ENCODE results near the gene P4HA3.

P4HA3 gene

DNA sequence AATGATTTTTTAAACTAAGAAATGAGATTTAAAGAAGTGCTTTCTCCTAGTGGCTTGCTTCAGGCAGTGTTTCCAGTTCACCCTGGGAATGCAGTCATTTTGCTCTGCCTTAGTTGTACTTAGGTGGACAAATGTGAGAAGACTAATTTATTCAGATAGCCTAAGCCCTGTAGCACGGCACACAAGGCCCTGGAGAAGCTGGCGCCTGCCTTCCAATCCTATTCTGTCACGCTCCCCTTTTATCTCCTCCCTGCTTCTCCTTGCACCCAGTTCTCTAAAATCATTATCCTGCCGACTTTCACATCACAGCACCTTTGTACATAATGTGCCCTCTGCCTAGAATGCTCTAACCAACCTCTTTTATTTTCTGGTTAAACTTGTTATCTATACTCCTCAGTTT is 76.3 kb downstream of the P4HA3 start:
- Histone ChIP-seq H3K27ac (ENCODE audit: low read depth, low read length) (no peak overlapping the region), H4K20me1 (ENCODE audit: low read depth, low read length) (no peaks in the 10 kb centered on the region), H3K4me2 (ENCODE audit: low read depth, low read length, poor library complexity, severe bottlenecking) (no peak overlapping the region), H3K9me2 (replicated peaks; ENCODE audit: insufficient read depth, low read length) (no peaks in the 10 kb centered on the region), H2AFZ (ENCODE audit: low read depth, low read length, severe bottlenecking) (no peak overlapping the region), H3K9ac (ENCODE audit: low read length) (no peak overlapping the region), H3K9me3 (ENCODE audit: insufficient read depth, low read length) (no peaks in the 10 kb centered on the region), H3K27me3 (ENCODE audit: low read length) (no peaks in the 10 kb centered on the region), H3F3A (ENCODE audit: insufficient read depth) (no peaks in the 10 kb centered on the region), H3K36me3 (ENCODE audit: low read length) (peaks cover 30% of the 10 kb centered on the region), H3K79me2 (ENCODE audit: insufficient read depth, low read length) (no peaks in the 10 kb centered on the region), H3K4me3 (ENCODE audit: insufficient read depth, low read length, poor library complexity, severe bottlenecking) (no peak overlapping the region)
- TF ChIP-seq, protein P1, sequence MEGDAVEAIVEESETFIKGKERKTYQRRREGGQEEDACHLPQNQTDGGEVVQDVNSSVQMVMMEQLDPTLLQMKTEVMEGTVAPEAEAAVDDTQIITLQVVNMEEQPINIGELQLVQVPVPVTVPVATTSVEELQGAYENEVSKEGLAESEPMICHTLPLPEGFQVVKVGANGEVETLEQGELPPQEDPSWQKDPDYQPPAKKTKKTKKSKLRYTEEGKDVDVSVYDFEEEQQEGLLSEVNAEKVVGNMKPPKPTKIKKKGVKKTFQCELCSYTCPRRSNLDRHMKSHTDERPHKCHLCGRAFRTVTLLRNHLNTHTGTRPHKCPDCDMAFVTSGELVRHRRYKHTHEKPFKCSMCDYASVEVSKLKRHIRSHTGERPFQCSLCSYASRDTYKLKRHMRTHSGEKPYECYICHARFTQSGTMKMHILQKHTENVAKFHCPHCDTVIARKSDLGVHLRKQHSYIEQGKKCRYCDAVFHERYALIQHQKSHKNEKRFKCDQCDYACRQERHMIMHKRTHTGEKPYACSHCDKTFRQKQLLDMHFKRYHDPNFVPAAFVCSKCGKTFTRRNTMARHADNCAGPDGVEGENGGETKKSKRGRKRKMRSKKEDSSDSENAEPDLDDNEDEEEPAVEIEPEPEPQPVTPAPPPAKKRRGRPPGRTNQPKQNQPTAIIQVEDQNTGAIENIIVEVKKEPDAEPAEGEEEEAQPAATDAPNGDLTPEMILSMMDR (IDR thresholded peaks at IDR 0.05; ENCODE audit: insufficient read depth, low read length, poor library complexity, severe bottlenecking) = no peak
- no peak for TF ChIP-seq EZH2phosphoT487 (conservative IDR thresholded peaks at IDR 0.05; ENCODE audit: low read length)

DNA sequence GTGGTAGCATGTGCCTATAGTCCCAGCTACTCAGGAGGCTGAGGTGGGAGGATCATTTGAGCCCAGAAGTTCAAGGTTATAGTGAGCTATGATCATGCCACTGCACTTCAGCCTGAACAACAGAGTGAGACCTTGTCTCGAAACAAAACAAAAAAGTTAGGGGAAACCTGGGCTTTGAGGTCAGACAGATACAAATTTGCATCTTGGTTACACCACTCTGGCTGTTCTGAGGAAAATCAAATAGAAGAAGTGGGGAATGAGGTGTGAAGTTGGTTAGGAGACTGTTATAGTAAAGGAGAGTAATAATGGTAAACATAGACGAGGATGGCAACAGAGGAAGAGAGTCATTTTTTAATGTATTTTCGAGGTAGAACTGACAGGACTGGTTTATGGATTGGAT is 77.8 kb downstream of the P4HA3 start:
- H3K36me3 ChIP-seq (ENCODE audit: low read length) = peaks cover 25% of the 10 kb centered on the region
- TF ChIP-seq, protein P1 (IDR thresholded peaks at IDR 0.05; ENCODE audit: insufficient read depth, low read length, poor library complexity, severe bottlenecking) = no peak
- TF ChIP-seq EZH2phosphoT487 (conservative IDR thresholded peaks at IDR 0.05; ENCODE audit: low read length) = no peak
- no peak overlapping the region for H3K4me3 ChIP-seq (ENCODE audit: insufficient read depth, low read length, poor library complexity, severe bottlenecking)
- no peak overlapping the region for H3K27ac ChIP-seq (ENCODE audit: low read depth, low read length)
- no peaks in the 10 kb centered on the region for H4K20me1 ChIP-seq (ENCODE audit: low read depth, low read length)
- no peak overlapping the region for H3K9ac ChIP-seq (ENCODE audit: low read length)
- H3K9me2 ChIP-seq (replicated peaks; ENCODE audit: insufficient read depth, low read length) = no peaks in the 10 kb centered on the region
- H3K79me2 ChIP-seq (ENCODE audit: insufficient read depth, low read length) = no peaks in the 10 kb centered on the region
- H3K9me3 ChIP-seq (ENCODE audit: insufficient read depth, low read length) = no peaks in the 10 kb centered on the region
- no peaks in the 10 kb centered on the region for H3F3A ChIP-seq (ENCODE audit: insufficient read depth)
- no peak overlapping the region for H2AFZ ChIP-seq (ENCODE audit: low read depth, low read length, severe bottlenecking)
- no peaks in the 10 kb centered on the region for H3K27me3 ChIP-seq (ENCODE audit: low read length)
- no peak overlapping the region for H3K4me2 ChIP-seq (ENCODE audit: low read depth, low read length, poor library complexity, severe bottlenecking)

DNA sequence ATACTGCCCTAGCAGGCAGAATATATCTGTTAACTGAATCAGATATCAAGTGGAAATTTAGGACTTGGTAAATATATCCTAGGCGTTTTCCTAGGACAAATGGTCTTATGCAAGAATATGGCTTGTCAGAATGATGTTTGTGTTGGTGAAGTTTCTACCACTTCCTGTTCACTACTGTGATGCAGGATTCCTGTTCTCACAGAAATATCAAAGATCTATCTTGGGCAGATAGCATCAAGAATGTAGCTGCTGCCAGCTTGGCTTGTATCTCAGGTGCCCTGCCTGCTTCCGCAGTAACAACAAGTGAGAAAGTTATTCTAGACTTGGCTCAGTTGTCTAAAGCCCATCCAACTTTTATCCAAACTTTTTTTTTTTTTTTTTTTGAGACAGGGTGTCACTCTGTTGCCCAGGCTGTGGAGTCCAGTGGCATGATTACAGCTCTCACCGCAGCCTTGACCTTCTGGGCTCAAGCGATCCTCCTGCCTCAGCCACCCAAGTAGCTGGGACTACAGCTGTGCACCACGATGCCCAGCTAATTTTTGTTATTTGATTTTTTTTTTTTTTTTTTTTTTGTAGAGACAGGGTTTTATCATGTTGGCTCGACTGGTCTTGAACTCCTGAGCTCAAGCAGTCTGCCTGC is 79.0 kb downstream of the P4HA3 start:
- no peak overlapping the region for H3K27ac ChIP-seq (ENCODE audit: low read depth, low read length)
- H4K20me1 ChIP-seq (ENCODE audit: low read depth, low read length) = no peaks in the 10 kb centered on the region
- no peaks in the 10 kb centered on the region for H3K9me3 ChIP-seq (ENCODE audit: insufficient read depth, low read length)
- H2AFZ ChIP-seq (ENCODE audit: low read depth, low read length, severe bottlenecking) = no peak overlapping the region
- no peak for TF ChIP-seq EZH2phosphoT487 (conservative IDR thresholded peaks at IDR 0.05; ENCODE audit: low read length)
- TF ChIP-seq, protein P1 (IDR thresholded peaks at IDR 0.05; ENCODE audit: insufficient read depth, low read length, poor library complexity, severe bottlenecking) = no peak
- H3K9me2 ChIP-seq (replicated peaks; ENCODE audit: insufficient read depth, low read length) = no peaks in the 10 kb centered on the region
- H3K36me3 ChIP-seq (ENCODE audit: low read length) = peaks cover 21% of the 10 kb centered on the region; the same call in 1 of the 2 replicates
- H3K4me3 ChIP-seq (ENCODE audit: insufficient read depth, low read length, poor library complexity, severe bottlenecking) = no peak overlapping the region
- no peaks in the 10 kb centered on the region for H3F3A ChIP-seq (ENCODE audit: insufficient read depth)
- no peak overlapping the region for H3K4me2 ChIP-seq (ENCODE audit: low read depth, low read length, poor library complexity, severe bottlenecking)
- H3K27me3 ChIP-seq (ENCODE audit: low read length) = no peaks in the 10 kb centered on the region
- H3K79me2 ChIP-seq (ENCODE audit: insufficient read depth, low read length) = no peaks in the 10 kb centered on the region
- H3K9ac ChIP-seq (ENCODE audit: low read length) = no peak overlapping the region
